K562 (cell line): Measurements from ENCODE around the gene SLC24A4. TPM values are rescaled to one million over a fixed set of nuclear protein-coding genes. Genes with fewer than 3 reads are reported as not detected.

Experiments
- ATAC-seq: fragments of 200-7000 bp; cut with Tn5 transposase; 3 replicates; pipeline ENCODE4 v1.9.1; 2020; ENCODE audit warnings: moderate library complexity
- BruUV-seq: library from RNA; stranded (reverse); fragments of 400-500 nt; replicated peaks from 2 replicates; lab custom pipeline; 2021; lab: Mats Ljungman, UMichigan
- CTCF ChIA-PET: fragments of 300-600 bp; formaldehyde crosslinking; extraction: SDS; loops from one replicate; lab custom pipeline; 2021; ENCODE audit warnings: low intra/inter-chr PET ratio; lab: Yijun Ruan, JAX
- POLR2A ChIA-PET: fragments of 300-600, 350-650 bp; sonication (Branson Sonifier 250); formaldehyde crosslinking; extraction: SDS; loops from one replicate; lab custom pipeline; 2021; ENCODE audit warnings: antibody characterized with exemption, inconsistent platforms; lab: Yijun Ruan, JAX
- DNase-seq, 4 experiments: peaks; one replicate each; pipeline versions ENCODE4 v3.0.0 to v3.0.0-alpha.2; 2011 to 2018; ENCODE audit warnings: low spot score in 3 of 4, mixed read lengths in 3 of 4; ENCODE audit errors: extremely low read depth in 1 of 4
- FAIRE-seq: peaks from 2 replicates; lab custom pipeline; 2011; peaks lifted over from hg19 to GRCh38; lab: Jason Lieb, UNC
- H2AFZ ChIP-seq: 2 replicates; pipeline ENCODE4 v1.6.0; 2011; ENCODE audit warnings: low read depth, low read length, control low read depth, inconsistent platforms
- H3K27ac ChIP-seq: fragments of 200-600 bp; 3 replicates; pipeline ENCODE4 v1.8.0; 2011; ENCODE audit warnings: low read depth, mild to moderate bottlenecking, control low read depth, inconsistent platforms, low read length, moderate library complexity, mixed read lengths; ENCODE audit errors: extremely low read depth
- H3K27me3 ChIP-seq, 2 experiments: fragments of 300-600 bp in 1 of 2; 2 replicates in 1 of 2; 3 replicates in 1 of 2; pipeline versions ENCODE4 v1.6.0 to v1.8.0; 2011; ENCODE audit warnings: inconsistent platforms in 2 of 2, low read length in 2 of 2, mild to moderate bottlenecking in 1 of 2, mixed read lengths in 1 of 2, moderate library complexity in 1 of 2; ENCODE audit not compliant: control insufficient read depth in 2 of 2, insufficient read depth in 2 of 2
- H3K36me3 ChIP-seq: fragments of 300-600 bp; 3 replicates; pipeline ENCODE4 v1.8.0; 2011; ENCODE audit warnings: mild to moderate bottlenecking, low read length, inconsistent platforms; ENCODE audit not compliant: control insufficient read depth, insufficient read depth
- H3K4me1 ChIP-seq, 2 experiments: fragments of 200-600 bp in 1 of 2; replicated peaks in 1 of 2; 2 replicates in 1 of 2; 3 replicates in 1 of 2; pipeline versions ENCODE4 v1.5.1 to v1.8.0; 2011; ENCODE audit warnings: inconsistent platforms in 2 of 2, low read length in 2 of 2, mild to moderate bottlenecking in 1 of 2, mixed read lengths in 1 of 2, moderate library complexity in 1 of 2; ENCODE audit not compliant: control insufficient read depth in 2 of 2, insufficient read depth in 2 of 2
- H3K4me2 ChIP-seq: 2 replicates; pipeline ENCODE4 v1.6.1; 2011; ENCODE audit warnings: low read length, control low read depth, inconsistent platforms, mixed read lengths; ENCODE audit not compliant: insufficient read depth
- H3K4me3 ChIP-seq: fragments of 200-600 bp; sonication (generic), shearing (Covaris generic); 2 replicates; pipeline ENCODE4 v1.5.1; 2016; ENCODE audit warnings: control low read depth, inconsistent platforms
- H3K79me2 ChIP-seq: fragments of 200-600 bp; 3 replicates; pipeline ENCODE4 v1.8.0; 2011; ENCODE audit warnings: low read length, inconsistent platforms; ENCODE audit not compliant: control insufficient read depth, insufficient read depth
- H3K9ac ChIP-seq, 2 experiments: 2 replicates each; pipeline versions ENCODE4 v1.6.0 to v1.6.1; 2011; ENCODE audit warnings: low read depth in 2 of 2, low read length in 2 of 2, control low read depth in 1 of 2, inconsistent platforms in 1 of 2, mild to moderate bottlenecking in 1 of 2, mixed read lengths in 1 of 2; ENCODE audit not compliant: insufficient read depth in 1 of 2
- H3K9me1 ChIP-seq: one replicate; pipeline ENCODE4 v1.6.0; 2011; ENCODE audit warnings: inconsistent platforms, mild to moderate bottlenecking, low read length, moderate library complexity; ENCODE audit not compliant: control insufficient read depth, insufficient read depth
- H3K9me3 ChIP-seq: replicated peaks from 2 replicates; pipeline ENCODE4 v1.5.1; 2011; ENCODE audit warnings: low read depth, low read length, inconsistent platforms; ENCODE audit not compliant: control insufficient read depth, insufficient read depth
- H4K20me1 ChIP-seq: replicated peaks from 2 replicates; pipeline ENCODE4 v1.6.1; 2011; ENCODE audit warnings: low read length, inconsistent platforms, mixed read lengths; ENCODE audit not compliant: control insufficient read depth, insufficient read depth
- DPF2 ChIP-seq: fragments of 450-650 bp; IDR thresholded peaks from 2 replicates; pipeline ENCODE4 v1.6.1; 2016
- GATAD2A ChIP-seq: fragments of 450-650 bp; IDR thresholded peaks from 2 replicates; pipeline ENCODE4 v1.6.1; 2017
- SREBF2 ChIP-seq: sonication (generic); formaldehyde crosslinking; IDR thresholded peaks from 2 replicates; pipeline ENCODE4 v1.4.0; 2020; ENCODE audit warnings: mild to moderate bottlenecking, missing genetic modification reagents
- STAT5A ChIP-seq: IDR thresholded peaks from 2 replicates; pipeline ENCODE4 v1.6.1; 2012; ENCODE audit warnings: low read length, inconsistent platforms, borderline replicate concordance
- TAF1 ChIP-seq: IDR thresholded peaks from 2 replicates; pipeline ENCODE4 v1.6.1; 2011; ENCODE audit warnings: mild to moderate bottlenecking, low read length, moderate library complexity; ENCODE audit not compliant: insufficient read depth, control insufficient read depth, severe bottlenecking; ENCODE audit errors: extremely low read depth
- ZNF124 ChIP-seq: sonication (generic); formaldehyde crosslinking; IDR thresholded peaks from 2 replicates; pipeline ENCODE4 v1.8.1; 2022; ENCODE audit warnings: missing genetic modification reagents
- ZNF140 ChIP-seq: fragments of 250-450 bp; sonication (Bioruptor Pico); IDR thresholded peaks from 2 replicates; pipeline ENCODE4 v1.8.0; 2021; ENCODE audit warnings: moderate library complexity, mild to moderate bottlenecking, inconsistent platforms
- ZNF347 ChIP-seq: fragments of 450-650 bp; formaldehyde crosslinking; IDR thresholded peaks from 2 replicates; pipeline ENCODE4 v1.4.0; 2020; ENCODE audit warnings: low read depth, mild to moderate bottlenecking, moderate library complexity
- ZNF655 ChIP-seq: fragments of 250-450 bp; sonication (Bioruptor Pico); IDR thresholded peaks from 2 replicates; pipeline ENCODE4 v1.5.0; 2021
- WGBS: fragments of 100-300 bp; shearing (Covaris generic); methylation state at CpG from one replicate; pipeline ENCODE4 v1.1.6; 2016; ENCODE audit warnings: low coverage, mixed read lengths; ENCODE audit not compliant: insufficient coverage; ENCODE audit errors: missing lambda C conversion rate; 5-methylcytosine and 5-hydroxymethylcytosine counted together
- in situ Hi-C: fragments of 300-500 bp; cut with MboI; formaldehyde crosslinking; loops from 4 replicates; pipeline ENCODE4 v1.15.0; 2018; ENCODE audit warnings: inconsistent platforms, mixed read lengths
- intact Hi-C: fragments of 100-400 bp; cut with micrococcal nuclease; formaldehyde crosslinking; loops from 2 replicates; pipeline ENCODE4 v1.14.2; 2022
- polyA plus RNA-seq, 8 experiments: library from polyadenylated mRNA; depleted of rRNA in 4 of 8; stranded (reverse) in 5 of 8; unstranded in 3 of 8; fragments of >200 nt; fragmentation: Nextera tagmentation in 2 of 8; fragmentation: Illumina TruSeq in 1 of 8; extraction: Ambion mirVana in 2 of 8; extraction: Trizol in 1 of 8; gene quantifications; 2 replicates each; pipeline versions ENCODE4 v1.2.1 to v1.2.3, GENCODE V29; 2011 to 2014; ENCODE audit warnings: inconsistent platforms in 1 of 8, missing spikeins in 1 of 8
- total RNA-seq, 7 experiments: library from RNA; depleted of rRNA in 6 of 7; stranded (reverse); fragments of >200 nt in 6 of 7; fragmentation: Illumina TruSeq in 2 of 7; extraction: Trizol in 2 of 7; gene quantifications; 2 replicates each; pipeline versions ENCODE4 v1.2.1 to v1.2.3, GENCODE V29; 2011 to 2021; ENCODE audit warnings: low replicate concordance in 1 of 7

SLC24A4 gene
- total and polyA plus RNA-seq, 9 of the 15 experiments (the other 6 are each of a cell fraction or from before 2014, with no cell fraction given) = not detected

- ATAC-seq (no peak), DNase-seq (no peak), FAIRE-seq (no peak)
- ChIA-PET CTCF (no interaction called here), POLR2A (no interaction called here)
- Histone ChIP-seq H2AFZ (no peak overlapping the region), H3K4me2 (no peak overlapping the region), H3K9me3 (no peaks in the 10 kb centered on the region), H4K20me1 (no peaks in the 10 kb centered on the region), H3K9me1 (no peaks in the 10 kb centered on the region), H3K27me3 (peaks cover 5 to 43% of the 10 kb centered on the region in 2 experiments; a peak in 3 of 5 replicates), H3K4me1 (no peaks in the 10 kb centered on the region), H3K79me2 (no peaks in the 10 kb centered on the region), H3K4me3 (no peak overlapping the region), H3K27ac (no peak overlapping the region), H3K9ac (no peak overlapping the region), H3K36me3 (no peaks in the 10 kb centered on the region)
- intact Hi-C loops = no loop called here
- in situ Hi-C loops = no loop called here
- no peak for TF ChIP-seq ZNF140 (CRISPR knock-in tag)
- TF ChIP-seq STAT5A = no peak
- TF ChIP-seq ZNF655 (CRISPR knock-in tag) = no peak
- no peak for TF ChIP-seq DPF2
- TF ChIP-seq ZNF347 (CRISPR knock-in tag) = no peak
- TF ChIP-seq GATAD2A = no peak
- no TSS peak for BruUV-seq
- WGBS = 2% methylated on average over 12 of the region's 12 CpGs
Observed at GRCh38 chr14:92463141-92463540, 140.2 kb downstream of the SLC24A4 start.

- ATAC-seq (no peak), DNase-seq (no peak), FAIRE-seq (no peak)
- H3K27me3 ChIP-seq = peaks cover 5 to 35% of the 10 kb centered on the region in 2 experiments; a peak in 3 of 5 replicates
- H3K9ac ChIP-seq = no peak overlapping the region
- no peaks in the 10 kb centered on the region for H3K9me3 ChIP-seq
- H3K4me2 ChIP-seq = no peak overlapping the region
- POLR2A ChIA-PET = no interaction called here
- no peaks in the 10 kb centered on the region for H4K20me1 ChIP-seq
- H3K9me1 ChIP-seq = no peaks in the 10 kb centered on the region
- no peaks in the 10 kb centered on the region for H3K36me3 ChIP-seq
- TF ChIP-seq TAF1 = no peak
- TF ChIP-seq ZNF124 (CRISPR knock-in tag) = no peak
- no peak for TF ChIP-seq SREBF2 (CRISPR knock-in tag)
- BruUV-seq = no TSS peak
- in situ Hi-C loops (no loop called here), intact Hi-C loops (no loop called here)
- no peak overlapping the region for H3K27ac ChIP-seq
- CTCF ChIA-PET = no interaction called here
- H3K4me1 ChIP-seq = no peaks in the 10 kb centered on the region
- WGBS = 0% methylated on average over 4 of the region's 6 CpGs
- no peak overlapping the region for H2AFZ ChIP-seq
- H3K79me2 ChIP-seq = no peaks in the 10 kb centered on the region
- no peak overlapping the region for H3K4me3 ChIP-seq
Observed at GRCh38 chr14:92464156-92464555, 141.2 kb downstream of the SLC24A4 start.
